Measurements from ENCODE around the gene ADK.
A peak's percentile ranks its signal among the peaks of the same experiment; 100 is the strongest.

Gene ADK

GRCh38 chr10:74163319-74164068 lies 12.5 kb downstream of the ADK start:
- Histone ChIP-seq H3K9me3 (no peaks in the 10 kb centered on the region), H3K27me3 (no peaks in the 10 kb centered on the region), H3K36me3 (no peaks in the 10 kb centered on the region; the same call in 1 of the 2 replicates), H3K4me2 (peak overlapping the region; percentile 82), H3K9ac (peak overlapping the region; percentile 32; the same call in 1 of the 2 replicates), H4K20me1 (no peaks in the 10 kb centered on the region), H3K27ac (peak overlapping the region; percentile 66), H3K4me1 (peaks cover 62% of the 10 kb centered on the region), H3K4me3 (peak overlapping the region; percentile 33; the same call in 1 of the 2 replicates)
- no peak for TF ChIP-seq Cebpa-rat (IDR thresholded peaks at IDR 0.05)

GRCh38 chr10:74164716-74165529 lies 13.9 kb downstream of the ADK start:
- H3K4me3 ChIP-seq, result no peak overlapping the region
- no peaks in the 10 kb centered on the region; the same call in 1 of the 2 replicates for H3K36me3 ChIP-seq
- no peaks in the 10 kb centered on the region for H3K27me3 ChIP-seq
- H3K4me1 ChIP-seq, result peaks cover 76% of the 10 kb centered on the region
- H4K20me1 ChIP-seq, result no peaks in the 10 kb centered on the region
- H3K9me3 ChIP-seq, result no peaks in the 10 kb centered on the region
- H3K9ac ChIP-seq, result peak overlapping the region; percentile 52; the same call in 1 of the 2 replicates
- H3K27ac ChIP-seq, result peak overlapping the region; percentile 66
- H3K4me2 ChIP-seq, result peak overlapping the region; percentile 82
- TF ChIP-seq Cebpa-rat (IDR thresholded peaks at IDR 0.05), result no peak

GRCh38 chr10:74165530-74165901 lies 14.5 kb downstream of the ADK start:
- TF ChIP-seq Cebpa-rat (IDR thresholded peaks at IDR 0.05), result no peak
- Histone ChIP-seq H3K27ac (peak overlapping the region; percentile 66), H3K4me3 (no peak overlapping the region), H3K4me1 (peaks cover 78% of the 10 kb centered on the region), H3K4me2 (peak overlapping the region; percentile 82), H4K20me1 (no peaks in the 10 kb centered on the region), H3K36me3 (no peaks in the 10 kb centered on the region; the same call in 1 of the 2 replicates), H3K27me3 (no peaks in the 10 kb centered on the region), H3K9me3 (no peaks in the 10 kb centered on the region), H3K9ac (no peak overlapping the region)

GRCh38 chr10:74167443-74167842 lies 16.4 kb downstream of the ADK start:
- peaks cover 84% of the 10 kb centered on the region for H3K4me1 ChIP-seq
- H3K9me3 ChIP-seq, result no peaks in the 10 kb centered on the region
- H3K36me3 ChIP-seq, result no peaks in the 10 kb centered on the region
- peak overlapping the region; percentile 66; the same call in 1 of the 2 replicates for H3K27ac ChIP-seq
- no peak for TF ChIP-seq Cebpa-rat (IDR thresholded peaks at IDR 0.05)
- H3K4me2 ChIP-seq, result peak overlapping the region; percentile 82
- H3K9ac ChIP-seq, result no peak overlapping the region
- no peak overlapping the region for H3K4me3 ChIP-seq
- H3K27me3 ChIP-seq, result no peaks in the 10 kb centered on the region
- no peaks in the 10 kb centered on the region for H4K20me1 ChIP-seq

- Histone ChIP-seq H3K36me3 (no peaks in the 10 kb centered on the region), H3K27ac (no peak overlapping the region), H3K4me2 (no peak overlapping the region)
Observed at GRCh38 chr10:74171625-74172024, 20.6 kb downstream of the ADK start.

GRCh38 chr10:74174521-74174920 lies 23.5 kb downstream of the ADK start:
- no peak for TF ChIP-seq Cebpa-rat (IDR thresholded peaks at IDR 0.05)
- Histone ChIP-seq H3K36me3 (no peaks in the 10 kb centered on the region), H3K4me1 (peaks cover 52% of the 10 kb centered on the region), H4K20me1 (no peaks in the 10 kb centered on the region), H3K9me3 (no peaks in the 10 kb centered on the region), H3K27me3 (no peaks in the 10 kb centered on the region), H3K27ac (no peak overlapping the region), H3K9ac (no peak overlapping the region), H3K4me3 (no peak overlapping the region), H3K4me2 (no peak overlapping the region)

More at GRCh38 chr10:74171625-74172024, 20.6 kb downstream of the ADK start:
- TF ChIP-seq Cebpa-rat (IDR thresholded peaks at IDR 0.05), result no peak
- Histone ChIP-seq H3K4me3 (no peak overlapping the region), H3K4me1 (peaks cover 55% of the 10 kb centered on the region), H3K9me3 (no peaks in the 10 kb centered on the region), H3K27me3 (no peaks in the 10 kb centered on the region), H3K9ac (no peak overlapping the region), H4K20me1 (no peaks in the 10 kb centered on the region)

- no peaks in the 10 kb centered on the region for H3K27me3 ChIP-seq
- no peaks in the 10 kb centered on the region for H3K36me3 ChIP-seq
- TF ChIP-seq Cebpa-rat (IDR thresholded peaks at IDR 0.05), result no peak
- no peaks in the 10 kb centered on the region for H3K9me3 ChIP-seq
- peak overlapping the region; percentile 77 for H3K4me3 ChIP-seq
- peak overlapping the region; percentile 87 for H3K4me2 ChIP-seq
- no peaks in the 10 kb centered on the region for H4K20me1 ChIP-seq
- peak overlapping the region; percentile 84 for H3K9ac ChIP-seq
- peak overlapping the region; percentile 89 for H3K27ac ChIP-seq
- peaks cover 48% of the 10 kb centered on the region for H3K4me1 ChIP-seq
Observed at GRCh38 chr10:74175510-74176379, 24.7 kb downstream of the ADK start.

GRCh38 chr10:74176380-74177139 lies 25.5 kb downstream of the ADK start:
- Histone ChIP-seq H3K36me3 (no peaks in the 10 kb centered on the region), H3K9ac (peak overlapping the region; percentile 84), H4K20me1 (no peaks in the 10 kb centered on the region), H3K9me3 (no peaks in the 10 kb centered on the region), H3K4me2 (peak overlapping the region; percentile 87), H3K4me1 (peaks cover 43% of the 10 kb centered on the region), H3K27me3 (no peaks in the 10 kb centered on the region), H3K27ac (peak overlapping the region; percentile 89), H3K4me3 (peak overlapping the region; percentile 77)
- no peak for TF ChIP-seq Cebpa-rat (IDR thresholded peaks at IDR 0.05)
